Eye (tissue), 1 donor: ENCODE data around the gene UBP1.
A peak's percentile ranks its signal among the peaks of the same experiment; 100 is the strongest.
"Not testable (repeated sequence)": the region's sequence is repeated elsewhere in the genome, so short reads cannot be mapped to it uniquely, and the experiment has no call there.

Experiments used
- DNase-seq: peaks from one replicate; pipeline ENCODE4 v3.0.0-alpha.2; 2015

UBP1 gene

GRCh38 chr3:33440328-33441224, at the start of gene UBP1:
Gene UBP1 (minus strand): TSS chr3:33440405. CDS start chr3:33439848, 557 bp downstream.
- DNase-seq: peak; percentile 100

GRCh38 chr3:33488683-33489082, 48.5 kb upstream of the UBP1 start:
- no peak for DNase-seq

- DNase-seq: no peak
Measured at GRCh38 chr3:33488246-33488645, 48.0 kb upstream of the UBP1 start.

GRCh38 chr3:33482111-33482521, 41.9 kb upstream of the UBP1 start:
- peak; percentile 39 for DNase-seq

- no peak for DNase-seq
Measured at GRCh38 chr3:33474896-33475295, 34.7 kb upstream of the UBP1 start.

- no peak for DNase-seq
Measured at GRCh38 chr3:33473813-33474212, 33.6 kb upstream of the UBP1 start.

- DNase-seq: no peak
Measured at GRCh38 chr3:33467786-33468185, 27.6 kb upstream of the UBP1 start.

- no peak for DNase-seq
Measured at GRCh38 chr3:33461097-33461496, 20.9 kb upstream of the UBP1 start.

- DNase-seq: not testable (repeated sequence)
Measured at GRCh38 chr3:33459577-33459976, 19.4 kb upstream of the UBP1 start.

GRCh38 chr3:33458446-33458845, 18.2 kb upstream of the UBP1 start:
- DNase-seq: no peak

GRCh38 chr3:33456756-33457155, 16.6 kb upstream of the UBP1 start:
- no peak for DNase-seq

GRCh38 chr3:33453331-33453761, 13.1 kb upstream of the UBP1 start:
- no peak for DNase-seq

- not testable (repeated sequence) for DNase-seq
Measured at GRCh38 chr3:33451994-33452393, 11.8 kb upstream of the UBP1 start.

- DNase-seq: no peak
Measured at GRCh38 chr3:33447958-33448357, 7.8 kb upstream of the UBP1 start.

- DNase-seq: not testable (repeated sequence)
Measured at GRCh38 chr3:33447256-33447625, 7.0 kb upstream of the UBP1 start.

- no peak for DNase-seq
Measured at GRCh38 chr3:33442190-33442589, 2.0 kb upstream of the UBP1 start.

GRCh38 chr3:33441225-33441976, 1.2 kb upstream of the UBP1 start:
- DNase-seq: peak; percentile 8

GRCh38 chr3:33439546-33440327, 468 bp downstream of the UBP1 start:
- DNase-seq: peak; percentile 82

GRCh38 chr3:33438881-33439545, 1.2 kb downstream of the UBP1 start:
- DNase-seq: no peak

GRCh38 chr3:33438284-33438668, 1.9 kb downstream of the UBP1 start:
- DNase-seq: peak; percentile 51

GRCh38 chr3:33437556-33438283, 2.5 kb downstream of the UBP1 start:
- peak; percentile 54 for DNase-seq

GRCh38 chr3:33433843-33434242, 6.4 kb downstream of the UBP1 start:
- no peak for DNase-seq
